ENCODE data around the gene TBL1X.

- no peak for TF ChIP-seq CTCF (IDR thresholded peaks at IDR 0.05; ENCODE audit: low read depth, low read length)
- no peak for TF ChIP-seq EZH2phosphoT487 (IDR thresholded peaks at IDR 0.05; ENCODE audit: low read depth)
Observed at GRCh38 chrX:9438933-9439494, 25.8 kb upstream of the TBL1X start.
